Activated T-cell treated with anti-CD3 and anti-CD28 coated beads for 1 hour (primary cell): Measurements from ENCODE around the gene PPP1R10.

Experiments used
- DNase-seq: peaks from one replicate; pipeline ENCODE4 v3.0.0-alpha.2; 2020; ENCODE audit warnings: low read depth

PPP1R10 gene

DNA sequence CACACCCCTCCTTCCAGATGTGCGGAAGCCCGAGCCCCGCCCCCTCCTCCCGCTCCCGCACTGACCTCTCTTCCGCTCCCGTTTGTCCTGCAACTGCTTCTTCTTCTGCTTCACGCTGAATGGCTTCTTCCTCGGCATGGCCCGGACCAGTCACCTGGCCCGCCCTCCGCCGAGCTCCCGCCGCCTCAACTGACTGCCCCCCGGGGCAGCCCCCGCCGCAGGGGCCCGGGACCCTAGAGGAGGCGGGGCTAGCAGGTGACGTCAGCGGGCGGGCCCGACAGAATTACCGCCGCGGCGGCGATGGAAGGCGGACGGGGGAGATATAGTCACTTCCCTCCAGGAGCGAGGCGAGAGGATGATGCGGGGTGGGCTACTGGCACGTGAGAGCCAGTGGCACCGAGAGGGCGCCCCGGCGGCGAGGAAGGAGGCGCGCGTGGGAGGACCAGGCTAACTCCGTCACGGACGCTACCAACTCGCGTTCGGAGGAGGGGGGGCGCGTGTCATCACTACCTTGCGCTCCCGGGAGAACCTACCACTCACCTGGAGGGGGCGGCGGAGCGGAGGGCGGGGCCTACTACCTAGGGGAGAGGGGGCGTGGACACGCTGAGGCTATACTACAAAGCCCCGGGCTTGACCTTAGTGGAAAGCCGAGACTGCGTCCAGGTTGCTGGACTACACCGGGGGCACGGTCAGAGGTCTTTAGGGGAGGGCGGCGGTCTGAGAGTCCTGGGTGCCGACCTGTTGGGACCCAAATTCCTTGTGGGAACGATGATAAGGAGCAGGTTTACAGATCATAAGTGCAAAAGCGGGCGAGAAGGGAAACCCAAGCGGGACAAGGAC lies 60.8 kb downstream of the PPP1R10 start, which contains the start of gene GNL1:
Gene GNL1, minus strand, starts transcription at position 424 of the 840 bp plus-strand sequence. Its CDS starts 286 bp downstream, at position 138.
- peak; percentile 99 for DNase-seq

DNA sequence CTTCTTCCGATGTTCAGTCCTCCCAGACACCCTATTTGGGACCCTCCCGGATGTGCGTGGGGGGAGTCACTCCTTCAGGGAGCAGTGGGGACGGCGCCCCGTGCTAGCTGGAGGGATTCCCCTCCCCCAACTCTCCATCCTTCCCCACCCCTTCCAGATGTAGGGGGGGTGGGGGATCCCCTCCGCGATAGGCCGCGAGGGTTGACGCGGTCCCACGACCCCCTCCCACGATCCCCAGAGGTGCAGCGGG lies 61.3 kb downstream of the PPP1R10 start:
- no peak for DNase-seq

DNA sequence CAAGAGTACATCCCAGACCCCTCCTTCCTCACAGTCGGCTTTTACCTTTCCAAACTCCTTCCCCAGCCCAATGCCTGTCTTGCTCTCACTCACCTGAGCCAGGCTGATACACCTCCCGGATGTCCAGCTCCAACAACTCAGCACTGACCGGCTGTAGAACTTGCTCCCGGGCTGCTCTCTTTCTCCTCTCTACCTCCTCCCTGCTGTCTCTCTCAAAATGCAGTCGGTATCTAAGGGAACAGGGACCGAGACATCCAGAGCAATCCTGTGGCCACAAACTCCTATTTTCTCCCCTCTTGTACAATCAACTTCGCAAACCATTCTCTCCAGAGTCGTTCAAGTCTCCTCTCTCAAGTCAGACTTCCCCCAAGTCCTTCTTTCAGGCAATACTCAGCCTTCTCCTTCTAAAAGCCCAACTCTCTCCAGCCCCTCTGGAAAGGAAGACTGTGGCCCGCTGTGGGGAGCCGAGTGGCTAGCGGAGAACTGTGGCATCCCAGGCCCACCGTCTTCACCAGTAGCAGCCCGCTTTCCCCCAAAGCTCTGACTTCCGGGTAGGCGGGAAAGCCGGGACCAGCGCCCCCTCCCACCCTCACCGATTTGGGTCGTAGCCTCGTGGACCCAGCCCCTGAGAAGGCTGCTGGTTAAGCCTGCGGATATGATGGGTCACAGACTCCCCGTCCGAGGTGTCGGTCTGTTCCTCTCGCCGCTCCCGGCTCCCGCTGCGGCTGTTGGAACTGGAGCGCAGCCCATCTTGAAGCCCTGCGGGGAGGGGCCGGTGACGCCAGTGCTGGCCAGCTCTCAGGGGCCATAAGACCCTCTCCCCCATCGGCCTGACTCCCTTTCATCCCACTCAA lies 61.9 kb downstream of the PPP1R10 start:
- no peak for DNase-seq

DNA sequence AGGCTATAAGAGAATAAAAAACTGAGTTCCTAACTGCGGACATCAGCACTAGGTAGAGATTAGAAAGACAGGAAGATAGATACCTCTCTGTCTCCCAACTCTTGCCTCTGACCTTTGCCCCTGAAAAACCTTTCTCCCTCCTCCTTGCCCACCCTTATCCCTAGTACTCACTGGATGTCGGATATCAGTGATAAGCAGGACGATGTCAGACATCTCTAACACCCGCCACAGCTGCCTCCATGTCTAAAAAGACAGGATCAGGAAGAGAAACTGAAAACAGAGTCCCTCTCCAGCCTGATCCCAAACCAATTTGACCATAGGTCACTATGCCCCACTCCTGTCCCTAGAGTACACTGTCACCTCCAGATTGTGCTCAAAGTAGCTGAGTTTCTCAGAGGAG lies 62.6 kb downstream of the PPP1R10 start:
- no peak for DNase-seq
